GM19043 (cell line): ENCODE results near the gene CLN5.
A peak's percentile ranks its signal among the peaks of the same experiment; 100 is the strongest.

Experiments used
- ATAC-seq: cut with Tn5 transposase; IDR thresholded peaks from one replicate; pipeline ENCODE4 v1.9.1; 2021; ENCODE audit warnings: low read depth; ENCODE audit not compliant: unreplicated experiment

CLN5 gene

DNA sequence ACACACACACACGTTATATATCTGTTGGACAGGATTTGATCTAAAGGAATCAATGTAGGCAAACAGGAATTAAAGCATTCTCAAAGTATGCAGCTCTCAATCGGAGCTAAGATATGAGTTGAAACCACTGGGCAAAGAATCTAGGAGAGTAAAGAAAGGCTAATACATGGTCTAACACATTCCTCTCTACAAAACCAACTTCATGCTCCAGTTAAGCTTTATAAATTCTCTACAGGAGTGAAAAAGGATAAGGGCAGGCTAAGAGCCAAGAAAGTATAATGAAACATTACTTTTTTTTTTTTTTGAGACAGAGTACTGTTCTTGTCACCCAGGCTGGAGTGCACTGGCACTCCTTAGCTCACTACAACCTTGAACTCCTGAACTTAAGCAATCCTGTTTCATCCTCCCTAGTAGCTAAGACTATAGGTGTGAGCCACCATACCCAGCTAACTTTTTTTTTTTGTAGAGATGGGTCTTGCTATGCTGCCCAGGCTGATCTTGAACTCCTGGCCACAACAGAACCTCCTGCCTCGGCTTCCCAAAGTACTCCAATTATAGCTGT, 24.5 kb downstream of the CLN5 start:
- no peak for ATAC-seq

- ATAC-seq = no peak
Observed at GRCh38 chr13:77016888-77017623, 25.2 kb downstream of the CLN5 start.

DNA sequence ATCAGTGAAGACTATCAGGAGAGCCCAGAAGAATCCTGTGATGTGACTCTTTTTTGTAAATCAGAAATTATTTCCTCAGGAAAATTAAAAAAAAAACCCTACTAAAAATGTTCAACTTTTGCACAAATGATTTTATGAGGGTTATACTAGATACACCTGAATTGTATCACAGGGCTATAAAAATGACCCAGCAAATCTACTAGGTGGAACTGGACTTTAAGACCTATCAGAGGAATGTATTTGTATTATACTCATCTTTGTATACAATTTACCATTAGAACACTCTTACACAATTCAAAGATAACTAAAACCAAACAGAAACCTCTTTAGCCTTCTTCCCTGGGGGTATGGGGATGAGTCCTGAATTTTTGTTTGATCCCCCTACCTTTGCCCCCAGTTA, 27.9 kb downstream of the CLN5 start:
- no peak for ATAC-seq

- ATAC-seq = no peak
Observed at GRCh38 chr13:77022341-77022740, 30.5 kb downstream of the CLN5 start.

DNA sequence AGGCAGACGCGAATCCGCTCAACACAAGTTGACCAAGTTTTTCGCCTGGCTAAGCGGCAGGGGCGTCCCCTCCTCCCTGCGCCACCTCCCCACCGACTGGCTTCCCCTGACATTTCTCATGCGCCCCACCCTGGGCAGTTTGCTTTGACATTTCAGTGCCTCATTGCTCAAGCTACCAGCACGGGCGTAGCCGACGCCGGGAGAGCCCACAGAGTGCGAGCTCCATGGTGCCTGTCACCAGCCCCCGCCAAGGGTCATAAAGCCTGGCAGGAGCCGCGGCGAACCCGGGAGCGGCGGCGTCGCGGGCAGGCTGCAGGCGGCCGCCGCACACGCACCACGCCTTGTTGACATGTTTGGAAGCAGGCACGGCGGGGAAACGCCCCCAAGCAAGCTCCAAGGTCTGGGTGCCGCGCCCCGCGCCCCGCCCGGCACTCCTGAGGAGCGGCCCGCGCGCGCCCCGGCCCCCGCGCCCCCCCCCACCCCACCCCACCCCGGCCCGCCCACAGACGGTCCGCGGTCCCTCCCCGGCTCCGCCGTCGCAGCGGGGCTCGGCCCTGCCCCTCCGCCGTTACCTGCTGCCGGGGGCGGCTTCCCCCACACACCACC, 34.5 kb downstream of the CLN5 start:
- ATAC-seq = peak; percentile 47

DNA sequence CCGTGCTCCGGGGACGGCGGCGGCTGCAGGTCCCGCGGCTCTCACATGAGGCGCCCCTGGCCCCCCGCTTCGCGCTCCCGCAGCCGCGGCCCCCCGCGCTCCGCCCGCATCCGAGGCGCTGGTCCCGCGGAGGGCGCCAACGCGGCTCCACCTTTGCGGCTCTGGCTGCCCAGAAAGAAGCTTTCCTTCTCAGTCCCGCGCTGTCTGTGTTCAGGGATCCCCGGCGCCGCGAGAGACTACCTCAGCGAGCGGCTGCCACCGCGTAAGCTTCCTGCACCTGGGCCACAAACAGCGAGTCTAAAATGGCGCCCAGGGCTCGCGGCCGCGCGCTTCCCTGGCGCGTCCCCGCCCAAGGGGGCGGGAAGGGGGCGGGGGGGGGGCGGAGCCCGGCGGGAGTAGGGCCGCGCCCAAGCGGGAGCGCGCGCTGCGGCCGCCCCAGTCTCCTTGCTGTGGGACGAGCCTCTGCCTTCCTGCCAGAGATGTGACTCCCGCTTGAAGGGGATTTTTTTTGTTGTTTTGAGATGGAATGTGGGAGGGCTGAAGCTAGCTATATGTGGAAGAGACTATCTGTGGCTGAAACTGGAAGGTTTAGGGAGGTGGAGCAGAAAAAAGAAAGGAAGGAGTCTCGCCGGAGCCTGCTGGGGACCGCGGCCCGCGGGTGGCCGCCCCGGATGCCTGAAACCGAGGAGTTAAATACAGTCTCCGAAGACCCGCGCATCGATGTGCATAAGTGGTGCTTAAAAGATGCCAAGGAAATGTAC, 35.2 kb downstream of the CLN5 start, which contains the start of gene FBXL3:
TSS of gene FBXL3 (minus strand) at position 299 of the 761 bp plus-strand sequence. CDS start 5,299 bp downstream, outside the sequence.
- ATAC-seq = peak; percentile 50

- no peak for ATAC-seq
Observed at GRCh38 chr13:77028202-77028601, 36.3 kb downstream of the CLN5 start.

- ATAC-seq = no peak
Observed at GRCh38 chr13:77029436-77029835, 37.6 kb downstream of the CLN5 start.

DNA sequence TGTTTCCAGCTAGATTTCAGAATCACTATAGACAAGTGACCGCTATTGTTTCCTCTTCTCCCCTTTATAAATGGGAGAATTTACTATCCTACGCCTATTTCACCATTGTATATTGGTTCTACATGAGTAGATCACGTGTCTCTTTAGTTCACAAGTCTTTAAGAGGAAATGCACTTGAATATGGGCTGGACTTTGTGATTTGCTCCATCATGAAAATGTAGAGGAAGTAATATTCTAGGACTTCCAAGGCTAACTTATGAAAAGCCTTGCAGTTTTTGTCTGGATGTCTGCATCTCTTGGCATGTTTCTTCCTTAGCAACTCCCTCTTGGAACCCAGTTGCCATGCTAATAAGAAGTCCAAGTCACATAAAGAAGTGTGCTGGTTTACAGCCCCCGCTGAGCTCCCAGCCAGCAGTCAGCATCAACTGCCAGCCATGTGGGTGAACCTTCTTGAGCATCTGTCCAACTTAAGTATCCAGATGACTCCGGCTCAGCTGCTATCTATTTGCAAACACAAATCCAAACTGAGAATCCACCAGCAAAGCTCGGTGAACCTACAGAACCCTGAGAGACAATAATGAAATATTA, 39.9 kb downstream of the CLN5 start:
- ATAC-seq = no peak

GRCh38 chr13:77033717-77034302, 41.9 kb downstream of the CLN5 start:
- no peak for ATAC-seq

DNA sequence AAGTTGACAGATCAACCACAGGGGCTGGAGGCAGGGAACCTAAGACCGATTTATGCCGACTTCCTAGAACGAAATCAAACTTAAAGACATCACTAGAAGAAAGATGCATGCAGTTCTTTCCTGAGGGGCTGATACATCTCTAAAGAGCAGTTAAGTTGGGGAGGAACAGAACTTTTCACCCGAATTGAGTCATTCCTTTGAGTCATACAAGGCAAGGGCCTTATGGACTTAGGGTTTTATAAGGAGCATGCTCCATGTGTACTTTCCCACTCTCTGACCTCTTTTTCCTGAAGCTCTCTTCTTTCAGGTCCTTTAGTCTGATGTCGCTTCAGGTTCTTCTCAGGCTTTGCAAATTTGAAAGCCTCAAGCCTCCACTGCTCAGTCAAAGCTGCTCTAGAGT, 43.0 kb downstream of the CLN5 start:
- no peak for ATAC-seq

GRCh38 chr13:77036279-77036678, 44.4 kb downstream of the CLN5 start:
- no peak for ATAC-seq

DNA sequence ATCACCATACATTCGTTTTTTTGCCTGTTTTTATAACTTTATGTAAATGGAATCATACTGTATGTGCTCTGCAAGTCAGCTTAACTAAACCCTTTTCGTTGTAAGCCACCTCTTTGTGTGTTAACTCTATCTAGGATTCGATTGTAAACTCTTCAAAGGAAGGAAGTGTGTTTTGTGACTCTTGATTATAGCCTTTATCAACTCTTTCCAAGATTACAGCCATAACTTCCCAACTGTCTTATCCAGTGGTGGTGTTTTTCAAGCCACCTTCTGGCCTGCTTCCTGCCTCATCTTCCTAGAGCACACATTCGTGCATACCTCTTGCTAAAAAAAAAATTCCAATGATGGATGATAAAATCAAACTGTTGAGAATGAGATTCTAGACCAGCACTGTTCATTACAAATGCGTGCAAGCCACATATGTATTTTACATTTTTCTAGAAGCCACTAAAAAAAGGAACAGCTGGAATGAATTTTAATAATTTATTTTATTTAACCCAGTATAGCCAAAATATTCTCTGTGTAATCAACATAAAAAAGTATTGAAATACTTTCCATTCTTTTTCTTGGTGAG, 47.1 kb downstream of the CLN5 start:
- ATAC-seq = no peak

DNA sequence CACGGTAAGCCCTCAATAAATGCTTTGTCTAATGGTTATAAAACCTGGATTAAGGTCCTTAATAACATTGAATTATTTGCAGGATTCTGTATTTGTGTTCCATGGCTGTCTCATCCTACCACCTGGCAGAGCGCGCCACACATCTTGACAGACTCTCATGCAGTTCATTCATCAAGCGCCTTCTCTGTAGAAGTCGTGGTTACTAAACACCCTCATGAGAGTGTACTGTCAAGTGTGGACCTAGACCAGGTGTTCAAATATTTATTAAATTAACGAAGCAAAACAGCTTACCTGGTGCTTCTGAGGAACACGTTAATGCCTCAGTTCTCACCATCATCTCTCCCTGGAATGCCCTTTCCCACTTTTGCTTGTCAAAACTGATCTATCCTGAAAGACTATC, 48.2 kb downstream of the CLN5 start:
- no peak for ATAC-seq

- ATAC-seq = no peak
Observed at GRCh38 chr13:77040835-77041234, 49.0 kb downstream of the CLN5 start.

DNA sequence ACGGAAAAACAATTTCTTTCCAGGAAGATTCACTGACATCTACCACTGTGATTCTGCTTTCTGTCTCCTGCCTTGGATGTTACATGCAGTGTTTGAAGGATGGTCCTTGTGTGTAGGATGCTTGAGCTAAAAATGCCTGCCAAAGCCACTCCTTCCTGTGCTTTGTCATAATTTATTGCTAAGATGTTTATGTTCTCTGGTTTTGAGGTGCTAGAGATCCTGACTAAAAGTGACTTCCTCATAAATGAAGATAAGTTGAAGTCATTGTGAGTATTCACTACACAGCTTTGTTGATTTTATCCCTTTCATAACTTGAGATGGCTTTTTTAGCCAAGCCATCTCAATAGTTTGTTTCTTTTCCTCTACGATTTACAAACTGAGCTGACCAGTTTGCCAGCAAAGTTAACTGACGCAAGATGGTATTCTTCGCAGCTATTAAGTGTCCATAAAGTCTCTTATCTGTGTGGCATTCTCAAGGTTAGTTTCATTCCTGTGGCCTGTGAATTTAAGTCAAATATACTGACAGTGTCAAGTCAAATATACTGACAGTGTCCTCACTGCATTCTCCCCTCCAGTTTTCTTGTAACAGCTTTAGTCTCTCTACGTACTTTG, 50.8 kb downstream of the CLN5 start:
- no peak for ATAC-seq

DNA sequence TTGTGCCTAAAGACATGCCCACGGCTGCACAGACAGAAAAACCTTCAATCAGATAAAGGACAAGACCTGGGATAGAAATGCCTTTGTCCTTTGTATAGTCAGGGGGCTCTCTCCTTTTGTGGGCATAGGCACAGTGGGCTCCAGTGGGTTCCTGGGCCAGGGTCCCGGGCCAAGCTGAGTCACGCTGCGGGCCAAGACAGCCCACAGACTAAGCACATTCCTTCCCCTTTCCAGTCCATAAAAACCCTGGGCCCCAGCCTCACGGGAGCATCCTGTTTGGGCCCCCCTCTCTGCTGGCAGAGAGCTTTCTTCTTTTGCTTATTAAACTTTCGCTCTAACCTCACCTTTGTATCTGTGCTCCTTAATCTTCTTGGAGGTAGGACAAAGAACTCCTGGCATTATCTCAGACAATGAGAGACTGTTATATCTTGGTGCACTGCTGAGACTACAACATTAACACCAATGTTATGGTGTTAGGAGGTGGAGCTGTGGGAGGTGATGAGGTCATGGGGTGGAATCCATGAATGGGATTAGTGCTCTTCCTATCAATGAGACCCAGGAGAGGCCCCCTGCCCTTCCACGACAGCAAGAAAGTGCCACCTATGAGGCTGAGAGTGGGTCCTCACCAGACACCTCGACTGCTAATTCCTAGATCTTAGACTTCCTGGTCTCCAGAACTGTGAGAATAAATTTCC, 55.9 kb downstream of the CLN5 start:
- no peak for ATAC-seq

- no peak for ATAC-seq
Observed at GRCh38 chr13:77048681-77049080, 56.8 kb downstream of the CLN5 start.

GRCh38 chr13:77053192-77053591, 61.3 kb downstream of the CLN5 start:
- no peak for ATAC-seq
